Measurements from ENCODE around the gene FUT6.

DNA sequence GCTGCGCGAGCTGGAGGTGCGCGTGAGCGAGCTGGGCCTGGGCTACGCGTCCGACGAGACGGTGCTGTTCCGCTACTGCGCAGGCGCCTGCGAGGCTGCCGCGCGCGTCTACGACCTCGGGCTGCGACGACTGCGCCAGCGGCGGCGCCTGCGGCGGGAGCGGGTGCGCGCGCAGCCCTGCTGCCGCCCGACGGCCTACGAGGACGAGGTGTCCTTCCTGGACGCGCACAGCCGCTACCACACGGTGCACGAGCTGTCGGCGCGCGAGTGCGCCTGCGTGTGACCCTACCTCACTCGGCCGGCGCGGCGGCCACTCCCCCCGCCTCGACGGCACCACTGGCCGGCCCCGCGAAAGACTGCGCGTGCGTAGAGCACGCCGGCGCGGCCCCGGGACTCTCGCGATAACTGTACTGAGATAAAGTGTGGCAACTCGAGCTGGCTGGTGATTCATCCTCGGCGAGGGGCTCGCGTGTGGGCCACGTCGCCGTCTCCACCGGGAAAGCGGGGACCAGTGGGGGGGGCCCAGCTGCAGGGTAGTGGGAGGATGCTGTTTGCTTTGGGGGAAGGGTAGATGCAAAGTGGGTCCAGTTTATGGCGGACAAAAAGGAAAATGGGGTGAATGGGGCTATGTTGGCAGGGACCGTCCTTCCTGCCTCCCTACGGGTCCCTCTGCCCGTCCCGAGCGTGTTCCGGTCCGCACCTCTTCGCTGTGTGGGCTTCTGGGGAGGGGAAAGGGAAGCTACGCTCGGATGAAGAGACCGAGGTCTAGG, 11.4 kb downstream of the FUT6 start:
- TF ChIP-seq, protein P1, sequence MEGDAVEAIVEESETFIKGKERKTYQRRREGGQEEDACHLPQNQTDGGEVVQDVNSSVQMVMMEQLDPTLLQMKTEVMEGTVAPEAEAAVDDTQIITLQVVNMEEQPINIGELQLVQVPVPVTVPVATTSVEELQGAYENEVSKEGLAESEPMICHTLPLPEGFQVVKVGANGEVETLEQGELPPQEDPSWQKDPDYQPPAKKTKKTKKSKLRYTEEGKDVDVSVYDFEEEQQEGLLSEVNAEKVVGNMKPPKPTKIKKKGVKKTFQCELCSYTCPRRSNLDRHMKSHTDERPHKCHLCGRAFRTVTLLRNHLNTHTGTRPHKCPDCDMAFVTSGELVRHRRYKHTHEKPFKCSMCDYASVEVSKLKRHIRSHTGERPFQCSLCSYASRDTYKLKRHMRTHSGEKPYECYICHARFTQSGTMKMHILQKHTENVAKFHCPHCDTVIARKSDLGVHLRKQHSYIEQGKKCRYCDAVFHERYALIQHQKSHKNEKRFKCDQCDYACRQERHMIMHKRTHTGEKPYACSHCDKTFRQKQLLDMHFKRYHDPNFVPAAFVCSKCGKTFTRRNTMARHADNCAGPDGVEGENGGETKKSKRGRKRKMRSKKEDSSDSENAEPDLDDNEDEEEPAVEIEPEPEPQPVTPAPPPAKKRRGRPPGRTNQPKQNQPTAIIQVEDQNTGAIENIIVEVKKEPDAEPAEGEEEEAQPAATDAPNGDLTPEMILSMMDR (conservative IDR thresholded peaks at IDR 0.05; ENCODE audit: low read length): no peak
- no peak for TF ChIP-seq EZH2phosphoT487 (IDR thresholded peaks at IDR 0.05; ENCODE audit: borderline replicate concordance, low read depth, low read length)
